HEK293 (cell line): Measurements from ENCODE around the gene SAMD4A.

ENCODE experiments used
- BCL11A ChIP-seq: fragments of 450-650 bp; formaldehyde crosslinking; IDR thresholded peaks from 2 replicates; pipeline ENCODE4 v1.5.1; 2016; ENCODE audit warnings: low read depth, missing biosample characterization, missing genetic modification characterization
- CTCF ChIP-seq: fragments of 450-650 bp; formaldehyde crosslinking; IDR thresholded peaks from 2 replicates; pipeline ENCODE4 v1.5.1; 2016; ENCODE audit warnings: missing biosample characterization, missing genetic modification characterization
- FEZF1 ChIP-seq: fragments of 450-650 bp; formaldehyde crosslinking; IDR thresholded peaks from 2 replicates; pipeline ENCODE4 v1.5.1; 2016; ENCODE audit warnings: missing biosample characterization, missing genetic modification characterization
- ZNF121 ChIP-seq: fragments of 450-650 bp; formaldehyde crosslinking; IDR thresholded peaks from 2 replicates; pipeline ENCODE4 v1.5.1; 2016; ENCODE audit warnings: missing biosample characterization, missing genetic modification characterization
- ZNF140 ChIP-seq: fragments of 450-650 bp; formaldehyde crosslinking; IDR thresholded peaks from 2 replicates; pipeline ENCODE4 v1.5.1; 2016; ENCODE audit warnings: missing biosample characterization, missing genetic modification characterization
- ZNF146 ChIP-seq: fragments of 450-650 bp; formaldehyde crosslinking; IDR thresholded peaks from 2 replicates; pipeline ENCODE4 v1.5.1; 2016; ENCODE audit warnings: missing biosample characterization, missing genetic modification characterization
- ZNF175 ChIP-seq: fragments of 450-650 bp; formaldehyde crosslinking; IDR thresholded peaks from 2 replicates; pipeline ENCODE4 v1.5.1; 2016; ENCODE audit warnings: missing biosample characterization, missing genetic modification characterization
- ZNF2 ChIP-seq: fragments of 450-650 bp; formaldehyde crosslinking; IDR thresholded peaks from 2 replicates; pipeline ENCODE4 v1.5.1; 2016; ENCODE audit warnings: missing biosample characterization, missing genetic modification characterization
- ZNF530 ChIP-seq: fragments of 450-650 bp; formaldehyde crosslinking; IDR thresholded peaks from 2 replicates; pipeline ENCODE4 v1.5.1; 2016; ENCODE audit warnings: low read depth, missing biosample characterization, missing genetic modification characterization
- ZNF776 ChIP-seq: fragments of 450-650 bp; formaldehyde crosslinking; IDR thresholded peaks from 2 replicates; pipeline ENCODE4 v1.5.0; 2017; ENCODE audit warnings: missing biosample characterization, missing genetic modification characterization, borderline replicate concordance
- ZSCAN4 ChIP-seq: fragments of 450-650 bp; formaldehyde crosslinking; IDR thresholded peaks from 2 replicates; pipeline ENCODE4 v1.5.1; 2017; ENCODE audit warnings: missing biosample characterization, missing genetic modification characterization
- TF ChIP-seq, protein P1 (sequence below): sonication (generic); formaldehyde crosslinking; IDR thresholded peaks from 2 replicates; pipeline ENCODE4 v1.8.1; 2022; ENCODE audit warnings: mild to moderate bottlenecking, moderate library complexity, missing genetic modification reagents
- TF ChIP-seq, protein P2 (sequence below): fragments of 450-650 bp; formaldehyde crosslinking; IDR thresholded peaks from 2 replicates; pipeline ENCODE4 v1.5.1; 2016; ENCODE audit warnings: missing biosample characterization, missing genetic modification characterization

DNA sequence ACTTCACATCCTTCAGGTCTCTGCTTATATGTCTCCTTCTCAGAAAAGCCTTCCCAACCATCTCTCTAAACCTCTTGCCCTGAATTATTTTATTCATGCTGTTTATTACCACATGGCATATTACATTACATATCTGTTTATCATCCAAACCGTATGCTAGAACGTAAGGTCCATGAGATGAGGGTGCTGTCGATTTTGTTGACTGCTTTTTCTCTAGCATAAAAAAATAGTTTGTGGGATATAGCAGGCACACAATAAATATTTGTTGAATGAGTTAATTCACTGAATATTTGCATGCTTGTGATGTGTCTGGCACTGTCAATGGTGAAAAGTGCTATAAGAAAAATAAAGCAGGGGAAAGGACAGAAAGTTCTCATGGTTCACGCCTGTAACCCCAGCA, 22.9 kb downstream of the SAMD4A start:
- TF ChIP-seq, protein P1, sequence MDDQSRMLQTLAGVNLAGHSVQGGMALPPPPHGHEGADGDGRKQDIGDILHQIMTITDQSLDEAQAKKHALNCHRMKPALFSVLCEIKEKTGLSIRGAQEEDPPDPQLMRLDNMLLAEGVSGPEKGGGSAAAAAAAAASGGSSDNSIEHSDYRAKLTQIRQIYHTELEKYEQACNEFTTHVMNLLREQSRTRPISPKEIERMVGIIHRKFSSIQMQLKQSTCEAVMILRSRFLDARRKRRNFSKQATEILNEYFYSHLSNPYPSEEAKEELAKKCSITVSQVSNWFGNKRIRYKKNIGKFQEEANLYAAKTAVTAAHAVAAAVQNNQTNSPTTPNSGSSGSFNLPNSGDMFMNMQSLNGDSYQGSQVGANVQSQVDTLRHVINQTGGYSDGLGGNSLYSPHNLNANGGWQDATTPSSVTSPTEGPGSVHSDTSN: no peak
- TF ChIP-seq CTCF (tag by site-specific recombination) (no peak), FEZF1 (tag by site-specific recombination) (no peak), ZSCAN4 (tag by site-specific recombination) (no peak), ZNF175 (no peak), ZNF776 (tag by site-specific recombination) (no peak), ZNF2 (no peak), ZNF121 (tag by site-specific recombination) (no peak), ZNF530 (no peak), ZNF146 (tag by site-specific recombination) (no peak), ZNF140 (no peak), BCL11A (tag by site-specific recombination) (no peak)
- TF ChIP-seq, protein P2, sequence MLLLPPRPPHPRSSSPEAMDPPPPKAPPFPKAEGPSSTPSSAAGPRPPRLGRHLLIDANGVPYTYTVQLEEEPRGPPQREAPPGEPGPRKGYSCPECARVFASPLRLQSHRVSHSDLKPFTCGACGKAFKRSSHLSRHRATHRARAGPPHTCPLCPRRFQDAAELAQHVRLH: no peak
